Ishikawa (cell line): ENCODE measurements around the gene TECPR2.

Experiments
- TCF12 ChIP-seq: IDR thresholded peaks from 2 replicates; pipeline ENCODE4 v1.6.1; 2012; ENCODE audit warnings: low read depth
- TF ChIP-seq, protein P1 (sequence below): IDR thresholded peaks from 2 replicates; pipeline ENCODE4 v1.6.1; 2012; ENCODE audit warnings: low read depth, mild to moderate bottlenecking
- TF ChIP-seq, protein P2 (sequence below): IDR thresholded peaks from 2 replicates; pipeline ENCODE4 v1.6.1; 2012

DNA sequence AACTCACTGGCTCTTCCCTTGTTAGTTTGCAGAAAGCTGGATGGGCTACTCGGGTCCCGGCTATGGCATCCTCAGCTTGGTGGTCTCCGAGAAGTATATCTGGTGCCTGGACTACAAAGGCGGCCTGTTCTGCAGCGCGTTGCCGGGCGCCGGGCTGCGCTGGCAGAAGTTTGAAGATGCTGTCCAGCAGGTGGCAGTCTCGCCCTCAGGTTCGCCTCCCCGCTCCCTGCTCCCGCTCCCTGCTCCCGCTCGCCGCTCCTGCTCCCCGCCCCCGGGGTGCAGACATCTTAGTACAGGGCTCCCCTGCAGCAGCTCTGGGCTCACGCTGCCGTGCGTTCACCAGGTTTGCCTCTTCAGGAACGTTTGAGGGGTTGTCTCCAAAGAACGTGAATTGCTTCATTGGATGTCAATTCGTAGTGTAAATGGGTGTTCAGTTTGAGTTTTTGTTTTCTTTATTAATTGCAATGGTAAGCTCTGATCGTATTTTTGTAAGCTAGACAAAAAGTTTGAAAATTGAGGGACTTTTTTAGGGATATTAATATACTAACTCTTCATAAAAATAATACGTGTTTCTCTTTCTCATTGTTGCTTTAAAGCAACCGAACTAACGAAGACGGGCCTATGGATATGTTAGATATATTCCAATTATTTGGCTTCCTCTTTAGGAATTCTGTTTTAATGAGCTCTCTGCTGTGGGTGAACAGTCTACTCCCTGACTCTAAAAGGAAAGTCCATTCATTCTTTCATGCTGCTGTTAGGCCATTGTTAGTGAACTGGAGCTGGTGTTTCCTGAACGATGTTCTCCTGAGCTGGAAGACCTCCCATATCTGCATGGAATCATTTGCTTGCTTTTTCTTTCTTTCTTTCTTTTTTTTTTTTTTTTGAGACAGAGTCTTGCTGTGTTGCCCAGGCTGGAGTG lies 75.5 kb downstream of the TECPR2 start:
- no peak for TF ChIP-seq TCF12
- TF ChIP-seq, protein P1, sequence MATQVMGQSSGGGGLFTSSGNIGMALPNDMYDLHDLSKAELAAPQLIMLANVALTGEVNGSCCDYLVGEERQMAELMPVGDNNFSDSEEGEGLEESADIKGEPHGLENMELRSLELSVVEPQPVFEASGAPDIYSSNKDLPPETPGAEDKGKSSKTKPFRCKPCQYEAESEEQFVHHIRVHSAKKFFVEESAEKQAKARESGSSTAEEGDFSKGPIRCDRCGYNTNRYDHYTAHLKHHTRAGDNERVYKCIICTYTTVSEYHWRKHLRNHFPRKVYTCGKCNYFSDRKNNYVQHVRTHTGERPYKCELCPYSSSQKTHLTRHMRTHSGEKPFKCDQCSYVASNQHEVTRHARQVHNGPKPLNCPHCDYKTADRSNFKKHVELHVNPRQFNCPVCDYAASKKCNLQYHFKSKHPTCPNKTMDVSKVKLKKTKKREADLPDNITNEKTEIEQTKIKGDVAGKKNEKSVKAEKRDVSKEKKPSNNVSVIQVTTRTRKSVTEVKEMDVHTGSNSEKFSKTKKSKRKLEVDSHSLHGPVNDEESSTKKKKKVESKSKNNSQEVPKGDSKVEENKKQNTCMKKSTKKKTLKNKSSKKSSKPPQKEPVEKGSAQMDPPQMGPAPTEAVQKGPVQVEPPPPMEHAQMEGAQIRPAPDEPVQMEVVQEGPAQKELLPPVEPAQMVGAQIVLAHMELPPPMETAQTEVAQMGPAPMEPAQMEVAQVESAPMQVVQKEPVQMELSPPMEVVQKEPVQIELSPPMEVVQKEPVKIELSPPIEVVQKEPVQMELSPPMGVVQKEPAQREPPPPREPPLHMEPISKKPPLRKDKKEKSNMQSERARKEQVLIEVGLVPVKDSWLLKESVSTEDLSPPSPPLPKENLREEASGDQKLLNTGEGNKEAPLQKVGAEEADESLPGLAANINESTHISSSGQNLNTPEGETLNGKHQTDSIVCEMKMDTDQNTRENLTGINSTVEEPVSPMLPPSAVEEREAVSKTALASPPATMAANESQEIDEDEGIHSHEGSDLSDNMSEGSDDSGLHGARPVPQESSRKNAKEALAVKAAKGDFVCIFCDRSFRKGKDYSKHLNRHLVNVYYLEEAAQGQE = no peak
- TF ChIP-seq, protein P2, sequence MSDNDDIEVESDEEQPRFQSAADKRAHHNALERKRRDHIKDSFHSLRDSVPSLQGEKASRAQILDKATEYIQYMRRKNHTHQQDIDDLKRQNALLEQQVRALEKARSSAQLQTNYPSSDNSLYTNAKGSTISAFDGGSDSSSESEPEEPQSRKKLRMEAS = peak; percentile 45
